NOMO-1 treated with dmso at 0.1 percent for 144 hours (cell line): ENCODE measurements around the gene CDK10.
"Not testable (repeated sequence)": the region's sequence is repeated elsewhere in the genome, so short reads cannot be mapped to it uniquely, and the experiment has no call there.

Experiments used
- DNase-seq: peaks from one replicate; lab custom pipeline; 2025; ENCODE audit not compliant: unreplicated experiment; lab: John Stamatoyannopoulos, UW

The CDK10 gene

GRCh38 chr16:89686520-89687091, at the start of gene CDK10:
Gene CDK10 (plus strand): TSS chr16:89686689. CDS start chr16:89686711, 22 bp downstream.
- DNase-seq: peak; percentile 80

GRCh38 chr16:89637379-89637778, 49.1 kb upstream of the CDK10 start:
- no peak for DNase-seq

- no peak for DNase-seq
These were observed 48.0 kb upstream of the CDK10 start for GRCh38 chr16:89638455-89638854.

- no peak for DNase-seq
These were observed 47.1 kb upstream of the CDK10 start for GRCh38 chr16:89639385-89639784.

GRCh38 chr16:89641458-89642119, 44.9 kb upstream of the CDK10 start:
- no peak for DNase-seq

- no peak for DNase-seq
These were observed 43.9 kb upstream of the CDK10 start for GRCh38 chr16:89642574-89642973.

GRCh38 chr16:89643769-89644300, 42.7 kb upstream of the CDK10 start:
- no peak for DNase-seq

GRCh38 chr16:89645122-89645521, 41.4 kb upstream of the CDK10 start:
- no peak for DNase-seq

GRCh38 chr16:89646270-89646669, 40.2 kb upstream of the CDK10 start:
- no peak for DNase-seq

- no peak for DNase-seq
These were observed 39.6 kb upstream of the CDK10 start for GRCh38 chr16:89646906-89647305.

- no peak for DNase-seq
These were observed 34.9 kb upstream of the CDK10 start for GRCh38 chr16:89651584-89651983.

GRCh38 chr16:89653656-89654295, 32.7 kb upstream of the CDK10 start:
- no peak for DNase-seq

GRCh38 chr16:89655062-89655643, 31.3 kb upstream of the CDK10 start:
- no peak for DNase-seq

- no peak for DNase-seq
These were observed 29.9 kb upstream of the CDK10 start for GRCh38 chr16:89656435-89657121.

- DNase-seq: peak; percentile 59
These were observed 28.9 kb upstream of the CDK10 start, which contains the start of the genes CHMP1A and SPATA33 for GRCh38 chr16:89657442-89658220. Gene CHMP1A (minus strand): TSS chr16:89657708. CDS start chr16:89657588, 120 bp downstream. Gene SPATA33 (plus strand): TSS chr16:89657836. CDS start chr16:89657912, 76 bp downstream.

GRCh38 chr16:89658221-89658879, 28.1 kb upstream of the CDK10 start:
- no peak for DNase-seq

- DNase-seq: no peak
These were observed 26.3 kb upstream of the CDK10 start for GRCh38 chr16:89660146-89660545.

GRCh38 chr16:89661215-89661614, 25.3 kb upstream of the CDK10 start:
- DNase-seq: no peak

- DNase-seq: not testable (repeated sequence)
These were observed 22.3 kb upstream of the CDK10 start for GRCh38 chr16:89664238-89664637.

GRCh38 chr16:89667000-89667399, 19.5 kb upstream of the CDK10 start:
- DNase-seq: not testable (repeated sequence)
